Neural cell (in vitro differentiated cells): ENCODE results near the gene ZDHHC20.

Experiments used
- EP300 ChIP-seq: fragments of 450-650 bp; conservative IDR thresholded peaks from 2 replicates; pipeline ENCODE4 v1.6.1; 2014; ENCODE audit warnings: antibody characterized with exemption, mild to moderate bottlenecking, moderate library complexity; ENCODE audit not compliant: poor library complexity, severe bottlenecking
- EZH2 ChIP-seq: fragments of 200-600, 300-800 bp; shearing (Covaris generic), sonication (generic); IDR thresholded peaks from 2 replicates; pipeline ENCODE4 v1.6.1; 2014; ENCODE audit warnings: antibody characterized with exemption, low read length, borderline replicate concordance, mild to moderate bottlenecking; ENCODE audit not compliant: insufficient read depth, poor library complexity, severe bottlenecking
- MXI1 ChIP-seq: fragments of 450-650 bp; conservative IDR thresholded peaks from 2 replicates; pipeline ENCODE4 v1.6.1; 2014; ENCODE audit warnings: antibody characterized with exemption, mild to moderate bottlenecking; ENCODE audit not compliant: poor library complexity, severe bottlenecking
- POLR2AphosphoS5 ChIP-seq: IDR thresholded peaks from 2 replicates; pipeline ENCODE4 v1.6.1; 2012
- RAD21 ChIP-seq: fragments of 450-650 bp; conservative IDR thresholded peaks from 2 replicates; pipeline ENCODE4 v1.6.1; 2014; ENCODE audit warnings: antibody characterized with exemption, mild to moderate bottlenecking, moderate library complexity
- TAF1 ChIP-seq: IDR thresholded peaks from 2 replicates; pipeline ENCODE4 v1.6.1; 2012; ENCODE audit warnings: low read depth
- TF ChIP-seq, protein P1 (sequence below): fragments of 450-650 bp; IDR thresholded peaks from 2 replicates; pipeline ENCODE4 v1.5.1; 2014; ENCODE audit warnings: antibody characterized with exemption, mild to moderate bottlenecking, moderate library complexity; ENCODE audit not compliant: poor library complexity, severe bottlenecking
- TF ChIP-seq, protein P2 (sequence below): IDR thresholded peaks from 2 replicates; pipeline ENCODE4 v1.6.1; 2012; ENCODE audit warnings: borderline replicate concordance

DNA sequence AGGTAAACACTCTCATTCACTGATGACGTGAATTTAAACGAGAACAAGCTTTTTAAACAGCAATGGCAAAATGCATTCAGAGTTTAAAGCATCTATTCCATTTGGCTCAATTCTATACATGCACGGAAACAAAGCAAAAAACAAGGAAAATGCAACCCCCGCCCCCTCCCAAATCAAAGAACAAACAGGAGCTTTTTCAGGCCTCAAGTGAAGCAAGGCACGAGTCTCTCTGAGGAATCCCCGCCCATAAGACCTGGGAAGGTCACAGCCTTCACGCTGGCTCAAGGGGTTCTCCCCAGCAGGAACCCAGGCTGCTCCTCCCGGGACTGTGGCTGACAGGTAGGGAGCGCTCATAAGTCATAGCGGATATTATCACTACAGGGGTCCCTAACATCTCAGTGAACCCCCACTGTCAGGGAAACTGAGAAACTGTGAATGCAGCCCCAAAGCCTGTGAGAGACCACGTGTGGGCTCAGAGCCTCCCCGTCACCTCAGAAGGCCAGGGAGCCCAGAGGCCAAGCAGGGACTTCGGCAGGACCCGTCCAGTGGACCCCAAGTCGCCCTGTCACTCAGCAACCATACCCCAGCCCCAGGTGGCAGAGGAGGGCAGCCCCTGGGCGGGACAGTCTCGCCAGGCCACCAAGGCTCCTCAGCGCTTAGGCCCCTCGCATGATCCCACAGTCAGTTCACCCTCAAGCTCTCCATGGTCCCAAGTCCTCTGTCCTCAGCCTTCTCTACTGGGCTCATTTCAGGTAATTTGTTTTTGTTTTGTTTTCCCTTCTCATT lies 117.3 kb downstream of the ZDHHC20 start:
- TF ChIP-seq, protein P1, sequence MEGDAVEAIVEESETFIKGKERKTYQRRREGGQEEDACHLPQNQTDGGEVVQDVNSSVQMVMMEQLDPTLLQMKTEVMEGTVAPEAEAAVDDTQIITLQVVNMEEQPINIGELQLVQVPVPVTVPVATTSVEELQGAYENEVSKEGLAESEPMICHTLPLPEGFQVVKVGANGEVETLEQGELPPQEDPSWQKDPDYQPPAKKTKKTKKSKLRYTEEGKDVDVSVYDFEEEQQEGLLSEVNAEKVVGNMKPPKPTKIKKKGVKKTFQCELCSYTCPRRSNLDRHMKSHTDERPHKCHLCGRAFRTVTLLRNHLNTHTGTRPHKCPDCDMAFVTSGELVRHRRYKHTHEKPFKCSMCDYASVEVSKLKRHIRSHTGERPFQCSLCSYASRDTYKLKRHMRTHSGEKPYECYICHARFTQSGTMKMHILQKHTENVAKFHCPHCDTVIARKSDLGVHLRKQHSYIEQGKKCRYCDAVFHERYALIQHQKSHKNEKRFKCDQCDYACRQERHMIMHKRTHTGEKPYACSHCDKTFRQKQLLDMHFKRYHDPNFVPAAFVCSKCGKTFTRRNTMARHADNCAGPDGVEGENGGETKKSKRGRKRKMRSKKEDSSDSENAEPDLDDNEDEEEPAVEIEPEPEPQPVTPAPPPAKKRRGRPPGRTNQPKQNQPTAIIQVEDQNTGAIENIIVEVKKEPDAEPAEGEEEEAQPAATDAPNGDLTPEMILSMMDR: no peak
- TF ChIP-seq EZH2: no peak
- TF ChIP-seq EP300: no peak
- TF ChIP-seq, protein P2, sequence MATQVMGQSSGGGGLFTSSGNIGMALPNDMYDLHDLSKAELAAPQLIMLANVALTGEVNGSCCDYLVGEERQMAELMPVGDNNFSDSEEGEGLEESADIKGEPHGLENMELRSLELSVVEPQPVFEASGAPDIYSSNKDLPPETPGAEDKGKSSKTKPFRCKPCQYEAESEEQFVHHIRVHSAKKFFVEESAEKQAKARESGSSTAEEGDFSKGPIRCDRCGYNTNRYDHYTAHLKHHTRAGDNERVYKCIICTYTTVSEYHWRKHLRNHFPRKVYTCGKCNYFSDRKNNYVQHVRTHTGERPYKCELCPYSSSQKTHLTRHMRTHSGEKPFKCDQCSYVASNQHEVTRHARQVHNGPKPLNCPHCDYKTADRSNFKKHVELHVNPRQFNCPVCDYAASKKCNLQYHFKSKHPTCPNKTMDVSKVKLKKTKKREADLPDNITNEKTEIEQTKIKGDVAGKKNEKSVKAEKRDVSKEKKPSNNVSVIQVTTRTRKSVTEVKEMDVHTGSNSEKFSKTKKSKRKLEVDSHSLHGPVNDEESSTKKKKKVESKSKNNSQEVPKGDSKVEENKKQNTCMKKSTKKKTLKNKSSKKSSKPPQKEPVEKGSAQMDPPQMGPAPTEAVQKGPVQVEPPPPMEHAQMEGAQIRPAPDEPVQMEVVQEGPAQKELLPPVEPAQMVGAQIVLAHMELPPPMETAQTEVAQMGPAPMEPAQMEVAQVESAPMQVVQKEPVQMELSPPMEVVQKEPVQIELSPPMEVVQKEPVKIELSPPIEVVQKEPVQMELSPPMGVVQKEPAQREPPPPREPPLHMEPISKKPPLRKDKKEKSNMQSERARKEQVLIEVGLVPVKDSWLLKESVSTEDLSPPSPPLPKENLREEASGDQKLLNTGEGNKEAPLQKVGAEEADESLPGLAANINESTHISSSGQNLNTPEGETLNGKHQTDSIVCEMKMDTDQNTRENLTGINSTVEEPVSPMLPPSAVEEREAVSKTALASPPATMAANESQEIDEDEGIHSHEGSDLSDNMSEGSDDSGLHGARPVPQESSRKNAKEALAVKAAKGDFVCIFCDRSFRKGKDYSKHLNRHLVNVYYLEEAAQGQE: no peak
- TF ChIP-seq POLR2AphosphoS5: no peak
- no peak for TF ChIP-seq TAF1
- TF ChIP-seq RAD21: no peak
- no peak for TF ChIP-seq MXI1
